Heart left ventricle (tissue), 13 donors: Measurements from ENCODE around the gene LAMA5.

Experiments used
- CTCF ChIP-seq, 12 donors: fragments of 200-600 bp; sonication (generic) in 4 of 12; IDR thresholded peaks; one replicate each; pipeline versions ENCODE4 v1.5.0 to v1.8.0; 2018 to 2022; ENCODE audit warnings: antibody characterized with exemption in 12 of 12, mild to moderate bottlenecking in 5 of 12
- POLR2A ChIP-seq, 2 donors: fragments of 450-650 bp; IDR thresholded peaks; one replicate each; pipeline ENCODE4 v1.6.1; 2017; ENCODE audit warnings: antibody characterized with exemption in 2 of 2, mild to moderate bottlenecking in 2 of 2, moderate library complexity in 2 of 2
- donor health status: ischemic (EF 13 %, LVEDD 7.1; RV severe dilation, severe dysfunction).
- donor health status: DM: no; HTN: yes; CAD: no.
- donor health status: DM: no; HTN: no; CAD: no.
- donor health status: ischemic (EF 25% LVEDD 6.9; RV normal size, moderate dysfunction).
- donor health status: ischemic (EF 25% LVEDD 5.7; RV mildly dilated, moderate dysfunction).
- donor health status: ischemic (EF 35%, LVEDD 5.7; RV mildly dilated, moderate dysfunction).
- donor health status: nonischemic (EF 11% LVEDD 7.7; RV severe dilation, severe dysfunction).
- donor health status: DM: yes; HTN: yes; CAD: no.
- donor health status: PGD.
- donor health status: ischemic (EF 29% LVEDD 5.4; RV normal size, mild dysfunction).
- donor health status: nonischemic (EF 23%, LVEDD 6.1; RV moderate dilation, normal function).

GRCh38 chr20:62275219-62275618, 91.9 kb downstream of the LAMA5 start:
- no peak for TF ChIP-seq CTCF (IDR thresholded peaks at IDR 0.05)
- TF ChIP-seq POLR2A (IDR thresholded peaks at IDR 0.05) = no peak
